Measurements from ENCODE around the gene TRMT1.

GRCh38 chr19:13074378-13074777 is 42.2 kb downstream of the TRMT1 start:
- TF ChIP-seq POLR2A (IDR thresholded peaks at IDR 0.05; ENCODE audit: low read length), result no peak
- no peak for TF ChIP-seq GATA1 (IDR thresholded peaks at IDR 0.05; ENCODE audit: low read depth, low read length)

Data from erythroblast (primary cell).